ENCODE results near the gene GNA12.

DNA sequence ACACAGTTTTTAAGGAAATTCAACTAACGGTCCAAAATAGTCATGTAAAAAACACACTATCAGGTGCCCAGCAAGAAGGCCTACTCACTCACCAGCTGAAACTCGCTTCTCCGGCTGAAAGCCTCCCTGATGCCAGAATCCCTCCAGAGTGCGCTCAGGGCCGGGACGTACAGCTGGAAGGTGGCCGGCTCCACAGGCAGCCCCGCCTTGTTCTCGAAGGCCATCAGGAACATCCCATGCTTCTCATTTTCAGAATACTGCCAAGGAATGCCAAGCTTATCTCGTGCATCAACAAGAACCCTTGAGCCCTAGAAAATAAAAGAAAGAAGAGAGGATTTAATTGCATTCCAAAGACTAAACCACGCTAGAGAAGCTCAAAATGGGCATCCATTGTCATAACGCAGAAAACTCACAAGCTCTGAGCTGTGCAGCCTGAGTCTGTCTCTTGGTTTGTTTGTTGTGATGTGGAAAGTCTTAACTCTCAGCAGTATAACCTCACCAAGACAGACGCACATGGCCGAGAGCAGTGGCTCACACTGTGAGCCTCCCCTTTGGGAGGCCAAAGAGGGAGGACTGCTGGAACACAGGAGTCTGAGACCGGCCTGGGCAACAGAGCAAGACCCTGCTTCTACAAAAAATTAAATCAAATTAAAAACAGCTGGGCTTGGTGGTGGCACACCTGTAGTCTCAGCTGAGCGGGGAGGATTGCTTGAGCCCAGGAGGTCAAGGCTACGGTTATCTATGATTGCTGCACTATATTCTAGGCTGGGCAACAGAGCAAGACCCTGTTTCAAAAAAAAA, 49.1 kb downstream of the GNA12 start:
- TF ChIP-seq, protein P1, sequence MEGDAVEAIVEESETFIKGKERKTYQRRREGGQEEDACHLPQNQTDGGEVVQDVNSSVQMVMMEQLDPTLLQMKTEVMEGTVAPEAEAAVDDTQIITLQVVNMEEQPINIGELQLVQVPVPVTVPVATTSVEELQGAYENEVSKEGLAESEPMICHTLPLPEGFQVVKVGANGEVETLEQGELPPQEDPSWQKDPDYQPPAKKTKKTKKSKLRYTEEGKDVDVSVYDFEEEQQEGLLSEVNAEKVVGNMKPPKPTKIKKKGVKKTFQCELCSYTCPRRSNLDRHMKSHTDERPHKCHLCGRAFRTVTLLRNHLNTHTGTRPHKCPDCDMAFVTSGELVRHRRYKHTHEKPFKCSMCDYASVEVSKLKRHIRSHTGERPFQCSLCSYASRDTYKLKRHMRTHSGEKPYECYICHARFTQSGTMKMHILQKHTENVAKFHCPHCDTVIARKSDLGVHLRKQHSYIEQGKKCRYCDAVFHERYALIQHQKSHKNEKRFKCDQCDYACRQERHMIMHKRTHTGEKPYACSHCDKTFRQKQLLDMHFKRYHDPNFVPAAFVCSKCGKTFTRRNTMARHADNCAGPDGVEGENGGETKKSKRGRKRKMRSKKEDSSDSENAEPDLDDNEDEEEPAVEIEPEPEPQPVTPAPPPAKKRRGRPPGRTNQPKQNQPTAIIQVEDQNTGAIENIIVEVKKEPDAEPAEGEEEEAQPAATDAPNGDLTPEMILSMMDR (IDR thresholded peaks at IDR 0.05 in 2 of 3, conservative IDR thresholded peaks at IDR 0.05 in 1 of 3; ENCODE audit: control insufficient read depth in 2 of 3, extremely low read depth in 1 of 3, insufficient read depth in 1 of 3, low read depth in 3 of 3, low read length in 3 of 3), result no peak
- no peak for TF ChIP-seq NR2C1 (IDR thresholded peaks at IDR 0.05)
- no peak for TF ChIP-seq POLR2AphosphoS2 (IDR thresholded peaks at IDR 0.05; ENCODE audit: low read depth, low read length)
- TF ChIP-seq, protein P2, sequence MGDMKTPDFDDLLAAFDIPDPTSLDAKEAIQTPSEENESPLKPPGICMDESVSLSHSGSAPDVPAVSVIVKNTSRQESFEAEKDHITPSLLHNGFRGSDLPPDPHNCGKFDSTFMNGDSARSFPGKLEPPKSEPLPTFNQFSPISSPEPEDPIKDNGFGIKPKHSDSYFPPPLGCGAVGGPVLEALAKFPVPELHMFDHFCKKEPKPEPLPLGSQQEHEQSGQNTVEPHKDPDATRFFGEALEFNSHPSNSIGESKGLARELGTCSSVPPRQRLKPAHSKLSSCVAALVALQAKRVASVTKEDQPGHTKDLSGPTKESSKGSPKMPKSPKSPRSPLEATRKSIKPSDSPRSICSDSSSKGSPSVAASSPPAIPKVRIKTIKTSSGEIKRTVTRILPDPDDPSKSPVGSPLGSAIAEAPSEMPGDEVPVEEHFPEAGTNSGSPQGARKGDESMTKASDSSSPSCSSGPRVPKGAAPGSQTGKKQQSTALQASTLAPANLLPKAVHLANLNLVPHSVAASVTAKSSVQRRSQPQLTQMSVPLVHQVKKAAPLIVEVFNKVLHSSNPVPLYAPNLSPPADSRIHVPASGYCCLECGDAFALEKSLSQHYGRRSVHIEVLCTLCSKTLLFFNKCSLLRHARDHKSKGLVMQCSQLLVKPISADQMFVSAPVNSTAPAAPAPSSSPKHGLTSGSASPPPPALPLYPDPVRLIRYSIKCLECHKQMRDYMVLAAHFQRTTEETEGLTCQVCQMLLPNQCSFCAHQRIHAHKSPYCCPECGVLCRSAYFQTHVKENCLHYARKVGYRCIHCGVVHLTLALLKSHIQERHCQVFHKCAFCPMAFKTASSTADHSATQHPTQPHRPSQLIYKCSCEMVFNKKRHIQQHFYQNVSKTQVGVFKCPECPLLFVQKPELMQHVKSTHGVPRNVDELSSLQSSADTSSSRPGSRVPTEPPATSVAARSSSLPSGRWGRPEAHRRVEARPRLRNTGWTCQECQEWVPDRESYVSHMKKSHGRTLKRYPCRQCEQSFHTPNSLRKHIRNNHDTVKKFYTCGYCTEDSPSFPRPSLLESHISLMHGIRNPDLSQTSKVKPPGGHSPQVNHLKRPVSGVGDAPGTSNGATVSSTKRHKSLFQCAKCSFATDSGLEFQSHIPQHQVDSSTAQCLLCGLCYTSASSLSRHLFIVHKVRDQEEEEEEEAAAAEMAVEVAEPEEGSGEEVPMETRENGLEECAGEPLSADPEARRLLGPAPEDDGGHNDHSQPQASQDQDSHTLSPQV (IDR thresholded peaks at IDR 0.05), result no peak
- TF ChIP-seq NRF1 (conservative IDR thresholded peaks at IDR 0.05; ENCODE audit: low read depth, low read length), result no peak
- no peak for TF ChIP-seq MXI1 (IDR thresholded peaks at IDR 0.05; ENCODE audit: low read depth, low read length)
- no peak for TF ChIP-seq SMC3 (IDR thresholded peaks at IDR 0.05; ENCODE audit: borderline replicate concordance, low read length)
- TF ChIP-seq ZBED1 (IDR thresholded peaks at IDR 0.05; ENCODE audit: borderline replicate concordance), result no peak
- TF ChIP-seq, protein P3, sequence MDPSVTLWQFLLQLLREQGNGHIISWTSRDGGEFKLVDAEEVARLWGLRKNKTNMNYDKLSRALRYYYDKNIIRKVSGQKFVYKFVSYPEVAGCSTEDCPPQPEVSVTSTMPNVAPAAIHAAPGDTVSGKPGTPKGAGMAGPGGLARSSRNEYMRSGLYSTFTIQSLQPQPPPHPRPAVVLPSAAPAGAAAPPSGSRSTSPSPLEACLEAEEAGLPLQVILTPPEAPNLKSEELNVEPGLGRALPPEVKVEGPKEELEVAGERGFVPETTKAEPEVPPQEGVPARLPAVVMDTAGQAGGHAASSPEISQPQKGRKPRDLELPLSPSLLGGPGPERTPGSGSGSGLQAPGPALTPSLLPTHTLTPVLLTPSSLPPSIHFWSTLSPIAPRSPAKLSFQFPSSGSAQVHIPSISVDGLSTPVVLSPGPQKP (IDR thresholded peaks at IDR 0.05; ENCODE audit: low read depth, low read length), result no peak
- TF ChIP-seq SP1 (IDR thresholded peaks at IDR 0.05; ENCODE audit: low read depth, low read length), result no peak
- TF ChIP-seq ZNF274 (IDR thresholded peaks at IDR 0.05; ENCODE audit: insufficient read depth, insufficient read length), result no peak
